ENCODE measurements around the gene CIB4.
"Not testable (repeated sequence)": the region's sequence is repeated elsewhere in the genome, so short reads cannot be mapped to it uniquely, and the experiment has no call there.

CIB4 gene

GRCh38 chr2:26666671-26667070, 25.5 kb upstream of the CIB4 start:
- no peak for DNase-seq (ENCODE audit: low spot score)

- DNase-seq (ENCODE audit: low spot score): not testable (repeated sequence)
Observed at GRCh38 chr2:26665296-26665695, 24.1 kb upstream of the CIB4 start.

DNA sequence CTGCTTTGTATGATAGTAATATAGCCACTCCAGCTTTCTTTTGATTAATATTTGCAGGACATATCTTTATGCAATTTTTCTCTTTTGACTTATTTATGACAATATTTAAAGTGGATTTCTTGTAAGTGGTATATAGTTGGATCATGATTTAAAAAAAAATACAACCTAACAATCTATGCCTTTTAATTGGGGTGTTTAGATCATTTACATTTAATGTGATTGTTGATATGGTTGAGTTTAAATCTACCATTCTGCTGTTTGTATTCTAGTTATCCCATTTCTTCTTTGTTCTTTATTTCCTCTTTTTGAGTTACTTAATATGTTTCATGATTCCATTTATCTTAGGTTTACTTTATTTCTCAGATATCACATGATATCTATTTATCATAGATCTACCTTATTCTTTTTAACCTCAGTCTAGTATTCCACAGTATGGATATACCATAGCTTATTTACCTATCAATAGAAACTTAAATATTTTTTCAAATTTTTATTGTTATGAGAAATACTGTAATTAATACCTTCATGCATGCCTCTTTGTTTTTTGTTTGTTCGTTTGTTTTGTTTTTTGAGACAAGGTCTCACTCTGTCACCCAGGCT, 19.3 kb upstream of the CIB4 start:
- DNase-seq (ENCODE audit: low spot score): no peak

- DNase-seq (ENCODE audit: low spot score): no peak
Observed at GRCh38 chr2:26658691-26659346, 17.7 kb upstream of the CIB4 start.

DNA sequence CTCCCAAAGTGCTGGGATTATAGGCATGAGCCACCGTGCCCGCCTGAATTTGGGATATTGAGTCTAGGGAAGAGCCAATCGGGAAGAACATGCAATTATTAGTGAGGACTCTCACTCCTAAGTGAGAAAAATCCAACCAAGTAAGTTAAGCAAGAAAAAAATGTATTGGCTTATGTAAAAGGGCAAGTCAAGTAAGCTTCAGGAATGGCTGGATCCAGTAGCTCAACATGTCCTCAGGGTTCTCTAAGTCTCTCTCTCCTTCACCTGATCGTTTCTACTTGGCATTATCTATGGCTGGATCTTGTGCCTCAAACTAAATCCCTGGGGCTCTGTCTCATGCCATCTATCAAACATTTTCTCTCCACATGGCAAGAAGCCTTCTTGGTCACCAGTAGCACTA, 16.1 kb upstream of the CIB4 start:
- no peak for DNase-seq (ENCODE audit: low spot score)

DNA sequence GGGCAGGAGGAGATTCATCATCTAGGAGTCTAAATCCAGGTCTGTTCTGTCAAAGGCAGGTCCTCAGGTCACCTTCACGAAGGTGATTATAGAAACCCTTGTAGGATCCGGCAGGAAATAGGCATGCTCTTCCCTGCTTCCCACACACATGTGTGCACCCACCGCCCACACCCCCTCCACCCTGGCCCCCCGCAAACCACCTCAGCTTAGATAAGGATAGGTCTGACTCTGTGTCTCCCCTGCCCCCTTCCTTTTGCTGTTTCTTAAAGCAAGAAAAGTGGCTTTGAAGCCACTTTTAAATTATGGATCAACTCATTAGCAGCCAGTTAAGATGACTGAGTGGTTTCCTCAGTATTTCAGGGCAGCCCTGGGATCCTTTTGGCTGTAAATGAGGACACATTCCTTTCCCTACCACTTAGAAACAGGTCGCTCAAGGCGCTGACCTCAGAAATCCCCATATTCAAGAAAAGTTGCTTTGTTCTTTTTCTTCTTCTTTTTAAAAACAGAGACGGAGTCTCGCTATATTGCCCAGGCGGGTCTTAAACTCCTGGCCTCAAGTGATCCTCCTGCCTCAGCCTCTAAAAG, 14.5 kb upstream of the CIB4 start:
- no peak for DNase-seq (ENCODE audit: low spot score)

DNA sequence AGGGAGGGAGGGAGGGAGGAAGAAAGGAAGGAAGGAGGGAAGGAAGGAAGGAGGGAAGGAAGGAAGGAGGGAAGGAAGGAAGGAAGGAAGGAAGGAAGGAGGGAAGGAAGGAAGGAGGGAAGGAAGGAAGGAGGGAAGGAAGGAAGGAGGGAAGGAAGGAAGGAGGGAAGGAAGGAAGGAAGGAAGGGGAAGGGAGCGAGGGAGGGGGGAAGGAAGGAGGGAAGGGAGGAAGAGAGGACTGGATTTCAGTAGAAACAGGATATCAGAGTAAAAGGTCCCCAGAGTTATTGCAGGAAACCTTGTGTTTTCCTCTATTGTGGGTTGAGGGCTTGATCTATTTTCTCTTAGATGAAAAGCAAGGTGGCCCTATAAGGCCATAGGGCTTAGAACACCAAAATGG, 14.0 kb upstream of the CIB4 start:
- DNase-seq (ENCODE audit: low spot score): not testable (repeated sequence)

DNA sequence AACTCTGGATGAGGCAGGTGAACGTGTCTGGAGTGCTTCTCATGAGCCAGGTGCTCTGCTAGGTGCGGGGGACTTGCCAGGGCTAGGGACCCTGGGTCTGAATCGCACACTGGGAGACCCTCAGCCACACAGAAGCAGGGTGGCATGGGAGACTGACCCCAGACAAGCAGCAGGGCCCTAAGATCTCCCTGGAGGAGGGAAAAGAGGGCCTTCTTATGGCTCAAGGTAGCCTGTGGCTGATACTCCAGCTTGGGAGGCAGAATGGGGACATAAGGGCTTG, 12.8 kb upstream of the CIB4 start:
- DNase-seq (ENCODE audit: low spot score): no peak

GRCh38 chr2:26653207-26654060, 12.3 kb upstream of the CIB4 start:
- DNase-seq (ENCODE audit: low spot score): no peak

GRCh38 chr2:26652361-26653041, 11.3 kb upstream of the CIB4 start:
- DNase-seq (ENCODE audit: low spot score): no peak

DNA sequence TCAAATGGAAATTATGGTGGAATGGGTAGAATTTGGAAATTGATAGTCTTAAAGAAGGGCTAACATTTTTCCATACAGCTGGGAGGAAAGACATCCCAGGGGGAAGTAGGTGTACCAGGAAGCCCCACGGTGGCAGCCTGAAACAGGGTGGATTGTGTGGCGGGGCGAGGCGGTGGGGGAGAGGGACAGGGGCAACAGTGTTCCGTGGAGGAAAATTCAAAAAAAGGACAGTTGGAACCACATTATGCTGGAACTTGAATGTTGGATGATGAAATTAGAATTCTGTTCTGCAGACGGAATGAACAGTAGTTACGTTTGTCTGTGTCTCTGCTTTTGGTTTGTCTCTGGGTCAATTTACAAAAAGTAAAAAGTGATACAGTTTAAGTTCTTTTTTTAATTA, 10.6 kb upstream of the CIB4 start:
- DNase-seq (ENCODE audit: low spot score): no peak

DNA sequence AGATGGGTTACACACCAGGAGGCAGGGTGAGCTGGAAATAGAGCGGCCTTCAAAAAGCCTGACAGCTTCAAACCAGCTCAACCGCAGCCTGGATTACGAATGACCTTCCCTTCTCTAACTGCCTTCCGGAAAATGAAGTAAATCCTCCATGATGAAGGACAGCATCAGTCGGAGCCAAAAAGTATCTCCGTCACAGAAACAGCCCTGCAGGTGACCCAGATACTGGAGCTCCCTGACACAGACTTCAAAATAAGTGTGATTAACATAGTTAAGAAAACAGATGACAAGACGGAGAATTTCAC, 10.3 kb upstream of the CIB4 start:
- no peak for DNase-seq (ENCODE audit: low spot score)

DNA sequence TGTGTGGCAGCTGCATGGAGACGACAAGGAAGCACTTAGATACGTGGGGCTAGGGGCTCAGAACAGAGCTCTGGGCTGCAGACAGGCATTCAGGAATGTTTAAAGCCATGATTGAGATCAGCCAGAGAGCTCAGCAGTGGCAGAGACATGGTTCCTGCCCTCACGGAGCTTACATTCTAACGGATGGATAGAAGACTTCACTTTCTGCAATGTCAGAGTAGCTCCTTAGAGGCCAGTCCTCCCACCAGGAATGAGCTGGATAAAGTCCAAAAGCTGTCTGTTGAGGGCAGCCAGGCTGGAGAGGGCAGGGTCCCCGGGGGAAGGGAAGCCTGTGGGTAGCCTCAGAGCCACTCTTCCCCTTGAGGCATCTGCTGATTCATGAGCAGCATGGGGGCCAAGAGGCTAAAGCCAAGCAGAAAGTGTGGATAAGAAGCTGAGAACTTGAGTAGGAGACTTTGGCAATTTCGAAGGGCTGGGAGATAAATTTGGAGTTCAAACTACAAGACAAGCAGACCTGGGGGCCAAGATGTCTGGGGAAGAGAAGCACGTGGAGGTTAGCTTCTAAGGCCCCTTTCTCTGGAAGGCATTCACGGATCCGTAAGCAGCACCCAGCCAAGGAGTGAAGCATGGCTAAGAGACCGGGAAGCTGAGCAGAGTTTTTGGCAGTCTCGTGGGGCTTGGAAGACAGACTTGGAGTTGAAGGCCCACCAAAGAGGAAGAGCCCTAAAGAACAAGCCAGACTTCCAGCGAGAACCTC, 9.7 kb upstream of the CIB4 start:
- DNase-seq (ENCODE audit: low spot score): no peak

DNA sequence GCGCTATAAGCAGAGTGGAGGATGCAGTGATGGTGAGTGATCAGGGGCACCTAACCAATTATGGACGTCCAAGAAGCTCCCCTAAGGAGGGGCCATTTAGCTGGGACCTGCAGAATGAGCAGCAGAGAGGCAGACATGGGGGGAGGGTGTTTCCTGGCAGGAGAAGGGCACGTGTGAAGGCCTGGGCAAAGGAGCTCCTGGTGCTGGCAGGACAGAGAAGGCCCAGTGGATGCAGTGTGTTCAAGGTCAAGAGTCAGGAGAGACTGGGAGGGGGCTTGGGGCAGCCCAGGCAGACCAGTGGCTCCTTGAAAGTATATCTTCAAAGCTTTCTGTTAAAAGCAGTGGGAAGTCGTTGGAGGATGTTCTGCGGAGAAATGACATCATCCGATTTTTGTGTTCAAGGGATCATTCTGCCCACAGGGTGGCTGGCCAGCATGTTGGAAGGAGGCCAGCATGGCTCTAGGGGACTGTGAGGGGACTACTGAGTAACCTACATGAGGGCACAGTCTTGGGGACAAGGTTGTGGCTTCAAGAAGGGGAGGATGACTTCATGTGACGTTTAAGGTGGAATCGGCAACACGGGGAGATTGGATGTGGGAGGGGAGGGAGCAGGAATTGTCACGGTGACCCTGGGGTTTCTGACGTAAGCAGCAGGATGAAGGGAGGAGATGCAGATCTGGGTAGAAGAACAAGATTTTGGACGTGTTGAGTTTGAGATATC, 9.0 kb upstream of the CIB4 start:
- DNase-seq (ENCODE audit: low spot score): no peak

DNA sequence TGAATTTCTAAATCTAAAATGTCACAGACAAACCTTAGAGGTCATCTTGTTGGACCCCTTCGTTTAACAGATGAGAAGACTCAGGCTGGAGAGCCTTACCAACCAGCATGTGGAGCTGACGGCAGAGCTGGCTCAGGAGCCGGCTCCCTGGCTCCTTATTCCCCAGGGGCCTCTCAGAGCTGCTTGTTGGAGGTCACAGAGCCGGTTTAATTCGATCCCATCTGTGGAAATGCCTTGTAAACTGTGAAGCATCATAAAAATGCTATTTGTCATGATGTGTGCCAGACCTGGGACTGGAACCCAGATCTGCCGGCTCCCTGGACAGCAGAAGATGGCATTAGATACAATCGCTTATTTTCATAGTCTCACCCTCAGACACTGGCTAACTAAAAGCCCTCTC, 8.2 kb upstream of the CIB4 start:
- no peak for DNase-seq (ENCODE audit: low spot score)

- DNase-seq (ENCODE audit: low spot score): no peak
Observed at GRCh38 chr2:26648516-26648915, 7.3 kb upstream of the CIB4 start.

- DNase-seq (ENCODE audit: low spot score): no peak
Observed at GRCh38 chr2:26647981-26648380, 6.8 kb upstream of the CIB4 start.

DNA sequence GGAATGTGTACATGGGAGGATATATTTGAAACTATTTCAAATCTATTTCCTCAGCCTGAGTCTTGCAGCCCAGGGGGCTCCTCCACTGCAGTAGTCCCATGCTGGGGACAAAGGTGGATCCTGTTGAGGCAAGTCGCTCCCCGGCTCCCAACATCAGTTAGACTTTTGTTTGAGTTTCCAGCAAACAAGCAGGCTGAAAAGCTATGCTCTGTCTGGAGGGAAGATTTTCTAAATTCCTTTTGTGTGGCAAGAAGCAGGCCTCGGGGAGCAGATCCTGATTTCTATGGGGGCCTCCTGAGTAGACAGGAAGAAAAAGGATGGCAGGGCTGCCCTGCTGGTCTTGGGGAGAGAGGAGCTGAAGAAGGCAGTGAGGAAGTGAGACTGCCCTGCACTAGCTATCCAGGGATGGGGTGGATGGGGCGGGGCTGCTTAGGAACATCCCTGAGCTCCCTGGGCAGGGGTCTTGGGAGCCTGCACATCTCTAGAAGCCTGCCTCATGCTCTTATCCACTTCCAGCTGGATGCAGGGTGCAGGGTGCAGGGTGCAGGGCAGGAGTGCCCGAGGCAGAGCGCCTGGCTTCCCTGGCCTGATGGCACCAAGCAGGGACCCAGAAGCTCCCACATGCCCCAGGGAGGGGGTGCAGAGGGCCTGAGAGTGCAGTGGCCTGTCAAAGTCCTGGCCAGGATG, 6.0 kb upstream of the CIB4 start:
- no peak for DNase-seq (ENCODE audit: low spot score)

DNA sequence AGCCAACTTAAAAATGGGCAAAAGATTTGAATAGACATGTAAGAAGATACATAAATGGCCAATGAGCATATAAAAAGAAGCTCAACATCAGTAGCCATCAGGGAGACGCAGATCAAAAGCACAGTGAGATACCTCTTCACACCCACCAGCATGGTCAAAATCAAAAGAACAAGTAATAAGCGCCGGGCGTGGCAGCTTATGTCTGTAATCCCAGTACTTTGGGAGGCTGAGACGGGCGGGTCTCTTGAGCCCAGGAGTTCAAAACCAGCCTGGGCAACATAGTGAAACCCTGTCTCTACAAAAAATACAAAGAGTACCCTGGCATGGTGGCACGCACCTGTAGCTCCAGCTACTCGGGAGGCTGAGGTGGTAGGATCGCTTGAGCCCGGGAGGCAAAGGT, 4.6 kb upstream of the CIB4 start:
- no peak for DNase-seq (ENCODE audit: low spot score)

- DNase-seq (ENCODE audit: low spot score): no peak
Observed at GRCh38 chr2:26644188-26644835, 3.1 kb upstream of the CIB4 start.

All from HuH-7.5 (cell line).